ENCODE measurements around the gene GLDC. TPM values are rescaled to one million over a fixed set of nuclear protein-coding genes. Genes with fewer than 3 reads are reported as not detected.
A peak's percentile ranks its signal among the peaks of the same experiment; 100 is the strongest.

Gene GLDC
- total and polyA plus RNA-seq, 10 of the 15 experiments (the other 5 are each of a cell fraction or from before 2014, with no cell fraction given), result 33.1 to 165 (median 114) TPM

DNA sequence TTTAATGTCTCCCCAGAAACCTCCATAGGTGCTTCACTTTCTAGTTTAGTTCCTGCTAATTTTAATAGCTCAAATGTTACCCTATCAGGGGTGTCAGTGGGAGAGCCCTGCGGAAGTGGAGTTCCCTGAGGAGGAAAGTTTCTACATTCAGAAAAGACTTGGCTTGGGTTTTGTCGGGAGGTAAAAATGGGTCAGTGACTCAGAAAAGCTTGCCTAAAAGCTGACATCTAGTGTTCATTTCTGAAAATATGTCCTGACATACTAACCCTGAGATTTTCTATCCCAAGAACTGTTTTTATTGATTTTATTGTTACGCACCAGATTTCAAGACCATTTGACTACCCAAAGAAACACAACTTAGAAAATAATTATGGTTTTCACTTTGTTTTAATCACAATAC lies 40.9 kb upstream of the GLDC start:
- H3K36me3 ChIP-seq (ENCODE audit: control insufficient read depth in 2 of 2, insufficient read depth in 2 of 2, low read length in 1 of 2), result 0 out of 4 replicates have a peak, but pooled peaks cover 0 to 4% of the 10 kb centered on the region in 2 experiments
- H4K20me1 ChIP-seq (ENCODE audit: control insufficient read depth, insufficient read depth), result no peaks in the 10 kb centered on the region
- H3K27ac ChIP-seq (ENCODE audit: control insufficient read depth, insufficient read depth), result peak overlapping the region; percentile 65
- peaks cover 25% of the 10 kb centered on the region for H3K79me2 ChIP-seq (ENCODE audit: control insufficient read depth, insufficient read depth, low read length)
- no peaks in the 10 kb centered on the region for H3K27me3 ChIP-seq (replicated peaks in 1 of 2; ENCODE audit: control insufficient read depth in 2 of 2, insufficient read depth in 2 of 2, low read length in 1 of 2)
- H3K4me2 ChIP-seq (ENCODE audit: control insufficient read depth, insufficient read depth), result peak overlapping the region; percentile 77
- no peak overlapping the region for H3K4me3 ChIP-seq
- 20% methylated on average over 3 of the region's 3 CpGs for whole genome bisulfite sequencing (ENCODE audit: insufficient coverage, insufficient replicate concordance, low lambda C conversion rate, missing lambda C conversion rate)
- POLR2A ChIA-PET, result interaction anchor here (0.7 to 5.0 kb wide), 9 partner anchors 10 to 111 kb away, joined by 3 to 28 read pairs (median 4); partner anchors contain the start of gene KDM4C
- DNase-seq (ENCODE audit: low read depth, low spot score) (no peak), FAIRE-seq (no peak), ATAC-seq (no peak)
- in situ Hi-C loops (cut with MboI) (loop anchor here (10.0 kb wide), 1 partner anchor 272 kb away; the partner anchor contains the start of gene UHRF2), intact Hi-C loops (cut with micrococcal nuclease; ENCODE audit: unreplicated experiment) (loop anchor here (1.0 to 10.0 kb wide), 3 partner anchors 101 to 682 kb away; a partner anchor contains a TSS)
- RAD21 ChIA-PET (ENCODE audit: unreplicated experiment), result interaction anchor here (1.0 to 3.4 kb wide), 13 partner anchors 9 to 331 kb away, joined by 3 to 17 read pairs (median 4); partner anchors contain the start of gene UHRF2
- CTCF ChIA-PET, result interaction anchor here (0.7 to 7.9 kb wide), 31 partner anchors 10 to 333 kb away, joined by 3 to 56 read pairs (median 5); partner anchors contain the start of gene GLDC
- SMC1A ChIA-PET (ENCODE audit: uncharacterized antibody, unreplicated experiment), result interaction anchor here (0.6 to 7.1 kb wide), 27 partner anchors 9 to 857 kb away, joined by 3 to 44 read pairs (median 6); partner anchors contain the start of gene GLDC
- H2AFZ ChIP-seq (ENCODE audit: control insufficient read depth, low read depth, low read length), result peak overlapping the region; percentile 44
- peak overlapping the region; percentile 48; the same call in 1 of the 2 replicates for H3K9ac ChIP-seq (ENCODE audit: control insufficient read depth, insufficient read depth, low read length)
- no TSS peak for BruUV-seq (replicated peaks)
- no peaks in the 10 kb centered on the region for H3K9me3 ChIP-seq (replicated peaks; ENCODE audit: control insufficient read depth, insufficient read depth, low read length)
- H3K4me1 ChIP-seq (ENCODE audit: control insufficient read depth, insufficient read depth, low read length), result peaks cover 40% of the 10 kb centered on the region
- TF ChIP-seq STAT1 (conservative IDR thresholded peaks at IDR 0.05) (no peak), MLLT1 (IDR thresholded peaks at IDR 0.05) (no peak), SMC3 (IDR thresholded peaks at IDR 0.05; ENCODE audit: borderline replicate concordance, low read length) (peak; percentile 42; the same call in 1 of the 2 replicates), BRCA1 (IDR thresholded peaks at IDR 0.05; ENCODE audit: low read depth, low read length) (no peak), CREM (IDR thresholded peaks at IDR 0.05; ENCODE audit: low read depth) (no peak), CBX5 (IDR thresholded peaks at IDR 0.05; ENCODE audit: low read depth) (no peak), SPI1 (IDR thresholded peaks at IDR 0.05; ENCODE audit: borderline replicate concordance, insufficient read depth, low read depth, low read length) (no peak), ETV6 (conservative IDR thresholded peaks at IDR 0.05 in 1 of 2, IDR thresholded peaks at IDR 0.05 in 1 of 2; ENCODE audit: borderline replicate concordance in 1 of 2, low read depth in 1 of 2) (no peak), RAD21 (IDR thresholded peaks at IDR 0.05; ENCODE audit: insufficient read depth, low read depth, low read length) (peak; percentile 64), POLR2A (IDR thresholded peaks at IDR 0.05; ENCODE audit: low read depth, low read length) (no peak), RELB (IDR thresholded peaks at IDR 0.05; ENCODE audit: low read depth) (peak; percentile 38; the same call in 1 of the 2 replicates), HDAC2 (IDR thresholded peaks at IDR 0.05) (no peak), ZZZ3 (IDR thresholded peaks at IDR 0.05; ENCODE audit: control insufficient read depth, insufficient read length, low read depth) (no peak), RCOR1 (conservative IDR thresholded peaks at IDR 0.05; ENCODE audit: low read depth, low read length) (no peak)
- TF ChIP-seq, protein P1, sequence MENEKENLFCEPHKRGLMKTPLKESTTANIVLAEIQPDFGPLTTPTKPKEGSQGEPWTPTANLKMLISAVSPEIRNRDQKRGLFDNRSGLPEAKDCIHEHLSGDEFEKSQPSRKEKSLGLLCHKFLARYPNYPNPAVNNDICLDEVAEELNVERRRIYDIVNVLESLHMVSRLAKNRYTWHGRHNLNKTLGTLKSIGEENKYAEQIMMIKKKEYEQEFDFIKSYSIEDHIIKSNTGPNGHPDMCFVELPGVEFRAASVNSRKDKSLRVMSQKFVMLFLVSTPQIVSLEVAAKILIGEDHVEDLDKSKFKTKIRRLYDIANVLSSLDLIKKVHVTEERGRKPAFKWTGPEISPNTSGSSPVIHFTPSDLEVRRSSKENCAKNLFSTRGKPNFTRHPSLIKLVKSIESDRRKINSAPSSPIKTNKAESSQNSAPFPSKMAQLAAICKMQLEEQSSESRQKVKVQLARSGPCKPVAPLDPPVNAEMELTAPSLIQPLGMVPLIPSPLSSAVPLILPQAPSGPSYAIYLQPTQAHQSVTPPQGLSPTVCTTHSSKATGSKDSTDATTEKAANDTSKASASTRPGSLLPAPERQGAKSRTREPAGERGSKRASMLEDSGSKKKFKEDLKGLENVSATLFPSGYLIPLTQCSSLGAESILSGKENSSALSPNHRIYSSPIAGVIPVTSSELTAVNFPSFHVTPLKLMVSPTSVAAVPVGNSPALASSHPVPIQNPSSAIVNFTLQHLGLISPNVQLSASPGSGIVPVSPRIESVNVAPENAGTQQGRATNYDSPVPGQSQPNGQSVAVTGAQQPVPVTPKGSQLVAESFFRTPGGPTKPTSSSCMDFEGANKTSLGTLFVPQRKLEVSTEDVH (IDR thresholded peaks at IDR 0.05; ENCODE audit: low read depth, partially characterized antibody), result no peak
- TF ChIP-seq, protein P2, sequence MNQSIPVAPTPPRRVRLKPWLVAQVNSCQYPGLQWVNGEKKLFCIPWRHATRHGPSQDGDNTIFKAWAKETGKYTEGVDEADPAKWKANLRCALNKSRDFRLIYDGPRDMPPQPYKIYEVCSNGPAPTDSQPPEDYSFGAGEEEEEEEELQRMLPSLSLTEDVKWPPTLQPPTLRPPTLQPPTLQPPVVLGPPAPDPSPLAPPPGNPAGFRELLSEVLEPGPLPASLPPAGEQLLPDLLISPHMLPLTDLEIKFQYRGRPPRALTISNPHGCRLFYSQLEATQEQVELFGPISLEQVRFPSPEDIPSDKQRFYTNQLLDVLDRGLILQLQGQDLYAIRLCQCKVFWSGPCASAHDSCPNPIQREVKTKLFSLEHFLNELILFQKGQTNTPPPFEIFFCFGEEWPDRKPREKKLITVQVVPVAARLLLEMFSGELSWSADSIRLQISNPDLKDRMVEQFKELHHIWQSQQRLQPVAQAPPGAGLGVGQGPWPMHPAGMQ (IDR thresholded peaks at IDR 0.05; ENCODE audit: borderline replicate concordance), result no peak

Data from GM12878 (cell line).